ENCODE data around the gene UQCRQ. TPM values are rescaled to one million over a fixed set of nuclear protein-coding genes. Genes with fewer than 3 reads are reported as not detected.

UQCRQ gene
- total and polyA plus RNA-seq, 2 experiments from 2014 or later, result 104 to 1,308 TPM

- Histone ChIP-seq H3K79me2 (replicated peaks; ENCODE audit: insufficient read depth) (no peaks in the 10 kb centered on the region), H3K36me3 (ENCODE audit: insufficient read depth) (peaks cover 49% of the 10 kb centered on the region), H3K27ac (ENCODE audit: low read depth) (no peak overlapping the region), H3K4me1 (ENCODE audit: insufficient read depth) (no peaks in the 10 kb centered on the region), H3K9me2 (ENCODE audit: insufficient read depth) (no peaks in the 10 kb centered on the region), H3F3A (replicated peaks; ENCODE audit: low read depth) (no peaks in the 10 kb centered on the region), H2AFZ (no peak overlapping the region), H3K4me2 (no peak overlapping the region), H4K20me1 (replicated peaks; ENCODE audit: insufficient read depth) (peaks cover 2% of the 10 kb centered on the region; the same call in 1 of the 2 replicates), H3K27me3 (ENCODE audit: insufficient read depth) (no peaks in the 10 kb centered on the region), H3K4me3 (no peak overlapping the region)
- H3K9me3 Mint-ChIP-seq, result no peaks in the 10 kb centered on the region
- no peak overlapping the region for H3K27ac Mint-ChIP-seq
- DNase-seq (ENCODE audit: low spot score), result no peak
- no peaks in the 10 kb centered on the region for H3K27me3 Mint-ChIP-seq (ENCODE audit: insufficient read depth, low read depth, poor library complexity)
- peaks cover 66% of the 10 kb centered on the region for H3K36me3 Mint-ChIP-seq (ENCODE audit: low read depth)
- no peak for ATAC-seq
- TF ChIP-seq NANOG (IDR thresholded peaks at IDR 0.05; ENCODE audit: borderline replicate concordance) (no peak), ZNF114 (CRISPR knock-in tag; IDR thresholded peaks at IDR 0.05) (no peak), JUNB (IDR thresholded peaks at IDR 0.05; ENCODE audit: unreplicated experiment) (no peak), ZNF331 (CRISPR knock-in tag; IDR thresholded peaks at IDR 0.05; ENCODE audit: low read depth) (no peak), ETS1 (IDR thresholded peaks at IDR 0.05) (no peak), STAT1 (IDR thresholded peaks at IDR 0.05; ENCODE audit: unreplicated experiment) (no peak), POLR2AphosphoS5 (IDR thresholded peaks at IDR 0.05; ENCODE audit: low read depth) (no peak), EZH2 (IDR thresholded peaks at IDR 0.05; ENCODE audit: low read depth, unreplicated experiment) (no peak), ZNF462 (CRISPR knock-in tag; IDR thresholded peaks at IDR 0.05) (no peak), CTCF (conservative IDR thresholded peaks at IDR 0.05; ENCODE audit: low read depth in 2 of 2) (no peak), CREB1 (CRISPR knock-in tag; IDR thresholded peaks at IDR 0.05; ENCODE audit: low read depth) (no peak), EZH2phosphoT487 (IDR thresholded peaks at IDR 0.05; ENCODE audit: unreplicated experiment) (no peak), REST (IDR thresholded peaks at IDR 0.05; ENCODE audit: unreplicated experiment) (no peak)
- no peaks in the 10 kb centered on the region for H3K4me1 Mint-ChIP-seq
- H3K4me3 Mint-ChIP-seq, result no peak overlapping the region
These were observed 20.8 kb downstream of the UQCRQ start for GRCh38 chr5:132887283-132887682.

Measured in GM23338 (cell line).